CD4-positive, alpha-beta T cell (primary cell): ENCODE measurements around the gene HOXC11. TPM values are rescaled to one million over a fixed set of nuclear protein-coding genes. Genes with fewer than 3 reads are reported as not detected.

ENCODE experiments used
- ATAC-seq: fragments of 200-7000 bp; cut with Tn5 transposase; one replicate; pipeline ENCODE4 v1.10.0; 2022; ENCODE audit warnings: mild to moderate bottlenecking; ENCODE audit not compliant: poor library complexity
- CTCF ChIA-PET: fragments of 350-600 bp; sonication (Branson Sonifier 250); formaldehyde crosslinking; loops from one replicate; lab custom pipeline; 2021; ENCODE audit warnings: antibody characterized with exemption, inconsistent platforms; lab: Charles Lee
- POLR2A ChIA-PET: fragments of 350-600 bp; sonication (Branson Sonifier 250); formaldehyde crosslinking; loops from one replicate; lab custom pipeline; 2021; ENCODE audit warnings: antibody characterized with exemption, inconsistent platforms; lab: Charles Lee
- DNase-seq, 14 experiments: peaks; one replicate each; pipeline ENCODE4 v3.0.0-alpha.2; 2013 to 2020; ENCODE audit warnings: mixed read lengths in 2 of 14
- H3K27ac ChIP-seq, 2 donors: one replicate each; pipeline versions ENCODE4 v1.5.1 to v1.7.0; 2013; ENCODE audit warnings: low read length in 2 of 2, low read depth in 1 of 2, mild to moderate bottlenecking in 1 of 2
- H3K27me3 ChIP-seq, 2 experiments: 1 replicate in 1 of 2; 2 replicates in 1 of 2; pipeline versions ENCODE4 v1.6.1 to v1.7.0; 2013; ENCODE audit warnings: low read length in 2 of 2, control low read depth in 1 of 2, mild to moderate bottlenecking in 1 of 2, moderate library complexity in 1 of 2; ENCODE audit not compliant: insufficient read depth in 2 of 2, control insufficient read depth in 1 of 2
- H3K36me3 ChIP-seq: one replicate; pipeline ENCODE4 v1.6.1; 2013; ENCODE audit warnings: low read length, control low read depth; ENCODE audit not compliant: insufficient read depth
- H3K4me1 ChIP-seq: one replicate; pipeline ENCODE4 v1.6.1; 2013; ENCODE audit warnings: low read length, control low read depth; ENCODE audit not compliant: insufficient read depth
- H3K4me3 ChIP-seq: one replicate; pipeline ENCODE4 v1.5.1; 2013; ENCODE audit warnings: mild to moderate bottlenecking, low read length, moderate library complexity
- H3K9me3 ChIP-seq, 2 experiments: 1 replicate in 1 of 2; 2 replicates in 1 of 2; pipeline versions ENCODE4 v1.6.1 to v1.7.0; 2013; ENCODE audit warnings: low read length in 2 of 2, mild to moderate bottlenecking in 2 of 2, control low read depth in 1 of 2, moderate library complexity in 1 of 2; ENCODE audit not compliant: control insufficient read depth in 1 of 2, insufficient read depth in 1 of 2
- H3K27ac Mint-ChIP-seq: one replicate; pipeline ENCODE4 v1.8.0; 2020; ENCODE audit warnings: mixed read lengths
- H3K27me3 Mint-ChIP-seq: one replicate; pipeline ENCODE4 v1.8.0; 2021; ENCODE audit warnings: mixed read lengths
- H3K36me3 Mint-ChIP-seq: one replicate; pipeline ENCODE4 v1.8.0; 2021; ENCODE audit warnings: low read depth, mixed read lengths
- H3K4me1 Mint-ChIP-seq: one replicate; pipeline ENCODE4 v1.8.0; 2021; ENCODE audit warnings: low read depth, mixed read lengths
- H3K4me3 Mint-ChIP-seq: one replicate; pipeline ENCODE4 v1.8.0; 2020; ENCODE audit warnings: mild to moderate bottlenecking, mixed read lengths
- H3K9me3 Mint-ChIP-seq: one replicate; pipeline ENCODE4 v1.8.0; 2020; ENCODE audit warnings: mixed read lengths
- CTCF ChIP-seq: fragments of 200-600 bp; IDR thresholded peaks from one replicate; pipeline ENCODE4 v1.8.0; 2022; ENCODE audit warnings: antibody characterized with exemption, mild to moderate bottlenecking
- intact Hi-C, 2 experiments: fragments of 100-400 bp; cut with DNase I in 1 of 2; cut with micrococcal nuclease in 1 of 2; formaldehyde crosslinking; loops; one replicate each; pipeline versions ENCODE4 v1.15.1 to v1.9.0; 2023 to 2025; cut with DNase I, micrococcal nuclease
- total RNA-seq, 174 experiments: library from RNA in 2 of 174; stranded (reverse) in 2 of 174; gene quantifications; one replicate each; pipeline ENCODE4 v1.2.3 and lab custom pipeline; 2021 to 2026

The HOXC11 gene
- total RNA-seq, 2 experiments from 2014 or later = not detected

GRCh38 chr12:54017027-54017788, 44.3 kb downstream of the HOXC11 start:
- peaks cover 19% of the 10 kb centered on the region for H3K4me1 Mint-ChIP-seq
- no peaks in the 10 kb centered on the region for H3K36me3 ChIP-seq
- POLR2A ChIA-PET = interaction anchor here (0.7 to 2.1 kb wide), 9 partner anchors 8 to 263 kb away, joined by 3 to 8 read pairs (median 4); partner anchors contain the start of genes HNRNPA1, HOXC4, HOXC8 and HOXC9
- H3K4me3 Mint-ChIP-seq = peak overlapping the region; percentile 89
- H3K4me3 ChIP-seq = peak overlapping the region; percentile 50
- H3K4me1 ChIP-seq = peaks cover 41% of the 10 kb centered on the region
- TF ChIP-seq CTCF = no peak
- H3K27ac Mint-ChIP-seq = no peak overlapping the region
- intact Hi-C loops = no loop called here
- H3K36me3 Mint-ChIP-seq = no peaks in the 10 kb centered on the region
- CTCF ChIA-PET = interaction anchor here (0.8 to 2.0 kb wide), 6 partner anchors 12 to 197 kb away, joined by 3 to 6 read pairs (median 3); partner anchors contain the start of gene SMUG1
- ATAC-seq (peak; percentile 32), DNase-seq (no peak)
- H3K9me3 Mint-ChIP-seq = no peaks in the 10 kb centered on the region
- H3K9me3 ChIP-seq = peaks cover 0 to 29% of the 10 kb centered on the region in 2 experiments
- H3K27me3 ChIP-seq = peaks cover 88 to 95% of the 10 kb centered on the region in 2 experiments
- H3K27me3 Mint-ChIP-seq = peaks cover 93% of the 10 kb centered on the region
- H3K27ac ChIP-seq = no peak overlapping the region

GRCh38 chr12:54017878-54018467, 45.0 kb downstream of the HOXC11 start:
- Histone ChIP-seq H3K27ac (no peak overlapping the region), H3K27me3 (peaks cover 88 to 91% of the 10 kb centered on the region in 2 experiments), H3K36me3 (no peaks in the 10 kb centered on the region), H3K4me1 (peaks cover 41% of the 10 kb centered on the region), H3K9me3 (peaks cover 0 to 29% of the 10 kb centered on the region in 2 experiments), H3K4me3 (peak overlapping the region; percentile 50)
- TF ChIP-seq CTCF = no peak
- Mint-ChIP-seq H3K27me3 (peaks cover 93% of the 10 kb centered on the region), H3K27ac (no peak overlapping the region), H3K36me3 (no peaks in the 10 kb centered on the region), H3K4me3 (peak overlapping the region; percentile 89), H3K4me1 (peaks cover 19% of the 10 kb centered on the region), H3K9me3 (no peaks in the 10 kb centered on the region)
- POLR2A ChIA-PET = interaction anchor here (0.7 to 2.1 kb wide), 7 partner anchors 8 to 262 kb away, joined by 3 to 8 read pairs (median 4); partner anchors contain the start of genes HNRNPA1, HOXC8 and HOXC9
- CTCF ChIA-PET = interaction anchor here (1.0 kb wide), 2 partner anchors 190 to 196 kb away, joined by 3 read pairs; no protein-coding TSS in a partner anchor
- DNase-seq = peak; percentile 44 to 88 (median 62)
- ATAC-seq = peak; percentile 82
- intact Hi-C loops = no loop called here

- Histone ChIP-seq H3K4me1 (peaks cover 41% of the 10 kb centered on the region), H3K4me3 (peak overlapping the region; percentile 50), H3K27me3 (peaks cover 88 to 91% of the 10 kb centered on the region in 2 experiments), H3K36me3 (no peaks in the 10 kb centered on the region), H3K27ac (no peak overlapping the region), H3K9me3 (peaks cover 0 to 29% of the 10 kb centered on the region in 2 experiments)
- no peak overlapping the region for H3K27ac Mint-ChIP-seq
- CTCF ChIA-PET = no interaction called here
- intact Hi-C loops = no loop called here
- H3K9me3 Mint-ChIP-seq = no peaks in the 10 kb centered on the region
- POLR2A ChIA-PET = no interaction called here
- ATAC-seq (no peak), DNase-seq (no peak)
- TF ChIP-seq CTCF = no peak
- H3K4me1 Mint-ChIP-seq = peaks cover 19% of the 10 kb centered on the region
- no peaks in the 10 kb centered on the region for H3K36me3 Mint-ChIP-seq
- H3K4me3 Mint-ChIP-seq = peak overlapping the region; percentile 89
- peaks cover 93% of the 10 kb centered on the region for H3K27me3 Mint-ChIP-seq
These were observed 45.6 kb downstream of the HOXC11 start for GRCh38 chr12:54018468-54018984.
